GM12878 (cell line): ENCODE results near the gene FGF12. TPM values are rescaled to one million over a fixed set of nuclear protein-coding genes. Genes with fewer than 3 reads are reported as not detected.

Source experiments
- ATAC-seq: fragments of 200-7000 bp; cut with Tn5 transposase; 3 replicates; pipeline ENCODE4 v1.9.1; 2020; ENCODE audit warnings: mild to moderate bottlenecking, moderate library complexity
- BruUV-seq: library from RNA; stranded (reverse); fragments of 400-500 nt; replicated peaks from 2 replicates; lab custom pipeline; 2021; lab: Mats Ljungman, UMichigan
- CTCF ChIA-PET: fragments of 300-600 bp; sonication (Branson Sonifier 250); formaldehyde crosslinking; extraction: SDS; loops from one replicate; lab custom pipeline; 2021; ENCODE audit warnings: inconsistent platforms; lab: Yijun Ruan, JAX
- POLR2A ChIA-PET: fragments of 350-600 bp; formaldehyde crosslinking; extraction: SDS; loops from one replicate; lab custom pipeline; 2021; ENCODE audit warnings: inconsistent platforms; lab: Charles Lee
- RAD21 ChIA-PET: fragments of 300-600 bp; sonication (Branson Sonifier 250); formaldehyde crosslinking; loops from one replicate; lab custom pipeline; 2023; ENCODE audit warnings: antibody characterized with exemption; ENCODE audit not compliant: unreplicated experiment; lab: Charles Lee
- SMC1A ChIA-PET: fragments of 300-600 bp; sonication (Branson Sonifier 250); formaldehyde crosslinking; loops from one replicate; lab custom pipeline; 2023; ENCODE audit not compliant: unreplicated experiment, uncharacterized antibody; lab: Charles Lee
- DNase-seq: peaks from one replicate; pipeline ENCODE4 v3.0.0-alpha.2; 2011; ENCODE audit warnings: low read depth, low spot score
- FAIRE-seq: peaks from 3 replicates; lab custom pipeline; 2011; peaks lifted over from hg19 to GRCh38; lab: Jason Lieb, UNC
- H2AFZ ChIP-seq: 2 replicates; pipeline ENCODE4 v1.6.0; 2011; ENCODE audit warnings: low read depth, low read length, control low read depth; ENCODE audit not compliant: control insufficient read depth
- H3K27ac ChIP-seq: 2 replicates; pipeline ENCODE4 v1.5.1; 2011; ENCODE audit warnings: control low read depth; ENCODE audit not compliant: control insufficient read depth, insufficient read depth
- H3K27me3 ChIP-seq, 2 experiments: replicated peaks in 1 of 2; 2 replicates each; pipeline versions ENCODE4 v1.6.0 to v1.6.1; 2011; ENCODE audit warnings: low read length in 1 of 2; ENCODE audit not compliant: control insufficient read depth in 2 of 2, insufficient read depth in 2 of 2
- H3K36me3 ChIP-seq, 2 experiments: 2 replicates each; pipeline ENCODE4 v1.5.1; 2011; ENCODE audit warnings: low read length in 1 of 2; ENCODE audit not compliant: control insufficient read depth in 2 of 2, insufficient read depth in 2 of 2
- H3K4me1 ChIP-seq: 2 replicates; pipeline ENCODE4 v1.6.1; 2011; ENCODE audit warnings: mild to moderate bottlenecking, low read length, moderate library complexity, mixed read lengths; ENCODE audit not compliant: control insufficient read depth, insufficient read depth
- H3K4me2 ChIP-seq: 2 replicates; pipeline ENCODE4 v1.6.0; 2011; ENCODE audit warnings: control low read depth; ENCODE audit not compliant: control insufficient read depth, insufficient read depth
- H3K4me3 ChIP-seq: fragments of 200-600 bp; sonication (generic); 2 replicates; pipeline ENCODE4 v1.5.1; 2016
- H3K79me2 ChIP-seq: 2 replicates; pipeline ENCODE4 v1.6.0; 2011; ENCODE audit warnings: low read length; ENCODE audit not compliant: control insufficient read depth, insufficient read depth
- H3K9ac ChIP-seq: 2 replicates; pipeline ENCODE4 v1.8.0; 2011; ENCODE audit warnings: low read length, control low read depth, mixed read lengths; ENCODE audit not compliant: control insufficient read depth, insufficient read depth
- H3K9me3 ChIP-seq: replicated peaks from 3 replicates; pipeline ENCODE4 v1.5.1; 2011; ENCODE audit warnings: mild to moderate bottlenecking, low read length; ENCODE audit not compliant: control insufficient read depth, insufficient read depth
- H4K20me1 ChIP-seq: 2 replicates; pipeline ENCODE4 v1.6.0; 2011; ENCODE audit not compliant: control insufficient read depth, insufficient read depth
- BCL11A ChIP-seq: IDR thresholded peaks from 2 replicates; pipeline ENCODE4 v1.6.1; 2011; ENCODE audit warnings: low read depth, low read length
- BHLHE40 ChIP-seq, 2 experiments: fragments of 450-650 bp in 1 of 2; IDR thresholded peaks; 2 replicates each; pipeline ENCODE4 v1.6.1; 2011 to 2017; ENCODE audit warnings: low read depth in 2 of 2, borderline replicate concordance in 1 of 2, improper control_type of control experiment in 1 of 2, low read length in 1 of 2, mild to moderate bottlenecking in 1 of 2
- CBX3 ChIP-seq: fragments of 200-600 bp; sonication (generic); IDR thresholded peaks from 2 replicates; pipeline ENCODE4 v1.6.1; 2016; ENCODE audit warnings: low read depth, borderline replicate concordance
- CHD2 ChIP-seq: IDR thresholded peaks from 2 replicates; pipeline ENCODE4 v1.6.1; 2011; ENCODE audit warnings: low read depth, low read length, improper control_type of control experiment, borderline replicate concordance
- ELK1 ChIP-seq: IDR thresholded peaks from 2 replicates; pipeline ENCODE4 v1.6.1; 2012; ENCODE audit warnings: low read depth, low read length, improper control_type of control experiment
- FOXM1 ChIP-seq: IDR thresholded peaks from 2 replicates; pipeline ENCODE4 v1.6.1; 2012; ENCODE audit warnings: low read depth, mild to moderate bottlenecking, inconsistent platforms, low read length, moderate library complexity
- GATAD2B ChIP-seq: fragments of 450-650 bp; conservative IDR thresholded peaks from 2 replicates; pipeline ENCODE4 v1.6.1; 2017; ENCODE audit warnings: low read depth, mild to moderate bottlenecking, moderate library complexity
- JUNB ChIP-seq: IDR thresholded peaks from 2 replicates; pipeline ENCODE4 v1.6.1; 2016; ENCODE audit warnings: antibody characterized with exemption, mild to moderate bottlenecking
- MYC ChIP-seq: IDR thresholded peaks from 2 replicates; pipeline ENCODE4 v1.6.1; 2011; ENCODE audit warnings: mild to moderate bottlenecking, low read length, moderate library complexity, inconsistent platforms; ENCODE audit not compliant: insufficient read depth, insufficient replicate concordance, insufficient read length, severe bottlenecking
- NFIC ChIP-seq: IDR thresholded peaks from 2 replicates; pipeline ENCODE4 v1.6.1; 2012; ENCODE audit warnings: low read depth, mild to moderate bottlenecking, inconsistent platforms, low read length, moderate library complexity
- SREBF1 ChIP-seq: IDR thresholded peaks from 2 replicates; pipeline ENCODE4 v1.6.1; 2012; ENCODE audit warnings: mild to moderate bottlenecking, low read length
- ZBTB4 ChIP-seq: fragments of 450-650 bp; formaldehyde crosslinking; IDR thresholded peaks from 2 replicates; pipeline ENCODE4 v1.4.0; 2022; ENCODE audit warnings: mild to moderate bottlenecking, moderate library complexity
- WGBS: methylation state at CpG from one replicate; pipeline ENCODE4 v1.1.6; 2016; ENCODE audit warnings: low lambda C conversion rate; ENCODE audit not compliant: insufficient replicate concordance, insufficient coverage; ENCODE audit errors: missing lambda C conversion rate; 5-methylcytosine and 5-hydroxymethylcytosine counted together
- in situ Hi-C: fragments of 300-500 bp; cut with MboI; formaldehyde crosslinking; loops from 9 replicates; pipeline ENCODE4 v1.14.3; 2018; ENCODE audit warnings: mixed read lengths
- intact Hi-C: fragments of 100-400 bp; cut with micrococcal nuclease; formaldehyde crosslinking; loops from one replicate; pipeline ENCODE4 v1.14.2; 2022; ENCODE audit not compliant: unreplicated experiment
- polyA plus RNA-seq, 11 experiments: library from polyadenylated mRNA; depleted of rRNA in 4 of 11; unstranded in 6 of 11; stranded (reverse) in 5 of 11; fragments of >200 nt; fragmentation: Nextera tagmentation in 4 of 11; fragmentation: Illumina TruSeq in 1 of 11; extraction: Ambion mirVana in 4 of 11; extraction: Trizol in 1 of 11; gene quantifications; 1 replicate in 1 of 11; 2 replicates in 10 of 11; pipeline versions ENCODE4 v1.2.1 to v1.2.3, GENCODE V29; 2011 to 2016; ENCODE audit warnings: inconsistent platforms in 2 of 11, missing spikeins in 2 of 11, low read depth in 1 of 11
- total RNA-seq, 4 experiments: library from RNA; depleted of rRNA in 3 of 4; stranded (reverse); fragments of >200 nt in 3 of 4; fragmentation: Illumina TruSeq in 1 of 4; extraction: Trizol in 1 of 4; gene quantifications; 2 replicates each; pipeline versions ENCODE4 v1.2.1 to v1.2.3, GENCODE V29; 2013 to 2021
- TF ChIP-seq, protein P1 (sequence below): fragments of 450-650 bp; IDR thresholded peaks from 2 replicates; pipeline ENCODE4 v1.6.1; 2017; ENCODE audit warnings: mild to moderate bottlenecking, moderate library complexity
- TF ChIP-seq, protein P2 (sequence below): fragments of 450-650 bp; IDR thresholded peaks from 2 replicates; pipeline ENCODE4 v1.6.1; 2017; ENCODE audit warnings: mild to moderate bottlenecking

FGF12 gene
- total and polyA plus RNA-seq, 10 of the 15 experiments (the other 5 are each of a cell fraction or from before 2014, with no cell fraction given): 0.03 to 0.43 (median 0.13) TPM; not detected in 7

GRCh38 chr3:192273697-192274010 lies 453.7 kb downstream of the FGF12 start:
- ChIA-PET CTCF (no interaction called here), RAD21 (no interaction called here), POLR2A (no interaction called here), SMC1A (no interaction called here)
- H3K36me3 ChIP-seq: no peaks in the 10 kb centered on the region
- no peaks in the 10 kb centered on the region for H3K79me2 ChIP-seq
- FAIRE-seq: no peak
- in situ Hi-C loops (no loop called here), intact Hi-C loops (no loop called here)
- no peaks in the 10 kb centered on the region for H3K4me1 ChIP-seq
- H3K9me3 ChIP-seq: no peaks in the 10 kb centered on the region
- H4K20me1 ChIP-seq: no peaks in the 10 kb centered on the region
- DNase-seq: no peak
- no peak overlapping the region for H3K9ac ChIP-seq
- no TSS peak for BruUV-seq
- ATAC-seq: no peak
- no peaks in the 10 kb centered on the region; a peak in 1 of 4 replicates for H3K27me3 ChIP-seq
- no peak overlapping the region for H3K4me3 ChIP-seq
- H3K4me2 ChIP-seq: no peak overlapping the region
- no peak overlapping the region for H2AFZ ChIP-seq
- H3K27ac ChIP-seq: no peak overlapping the region
- WGBS: 19% methylated on average over 3 of the region's 3 CpGs
- TF ChIP-seq CHD2 (no peak), MYC (no peak), ZBTB4 (no peak), JUNB (no peak), GATAD2B (no peak), BCL11A (no peak), NFIC (no peak), BHLHE40 (IDR thresholded peaks at IDR 0.05; ENCODE audit: borderline replicate concordance in 1 of 2, low read depth in 2 of 2, low read length in 1 of 2) (no peak), CBX3 (no peak), ELK1 (no peak), SREBF1 (no peak), FOXM1 (no peak)
- TF ChIP-seq, protein P1, sequence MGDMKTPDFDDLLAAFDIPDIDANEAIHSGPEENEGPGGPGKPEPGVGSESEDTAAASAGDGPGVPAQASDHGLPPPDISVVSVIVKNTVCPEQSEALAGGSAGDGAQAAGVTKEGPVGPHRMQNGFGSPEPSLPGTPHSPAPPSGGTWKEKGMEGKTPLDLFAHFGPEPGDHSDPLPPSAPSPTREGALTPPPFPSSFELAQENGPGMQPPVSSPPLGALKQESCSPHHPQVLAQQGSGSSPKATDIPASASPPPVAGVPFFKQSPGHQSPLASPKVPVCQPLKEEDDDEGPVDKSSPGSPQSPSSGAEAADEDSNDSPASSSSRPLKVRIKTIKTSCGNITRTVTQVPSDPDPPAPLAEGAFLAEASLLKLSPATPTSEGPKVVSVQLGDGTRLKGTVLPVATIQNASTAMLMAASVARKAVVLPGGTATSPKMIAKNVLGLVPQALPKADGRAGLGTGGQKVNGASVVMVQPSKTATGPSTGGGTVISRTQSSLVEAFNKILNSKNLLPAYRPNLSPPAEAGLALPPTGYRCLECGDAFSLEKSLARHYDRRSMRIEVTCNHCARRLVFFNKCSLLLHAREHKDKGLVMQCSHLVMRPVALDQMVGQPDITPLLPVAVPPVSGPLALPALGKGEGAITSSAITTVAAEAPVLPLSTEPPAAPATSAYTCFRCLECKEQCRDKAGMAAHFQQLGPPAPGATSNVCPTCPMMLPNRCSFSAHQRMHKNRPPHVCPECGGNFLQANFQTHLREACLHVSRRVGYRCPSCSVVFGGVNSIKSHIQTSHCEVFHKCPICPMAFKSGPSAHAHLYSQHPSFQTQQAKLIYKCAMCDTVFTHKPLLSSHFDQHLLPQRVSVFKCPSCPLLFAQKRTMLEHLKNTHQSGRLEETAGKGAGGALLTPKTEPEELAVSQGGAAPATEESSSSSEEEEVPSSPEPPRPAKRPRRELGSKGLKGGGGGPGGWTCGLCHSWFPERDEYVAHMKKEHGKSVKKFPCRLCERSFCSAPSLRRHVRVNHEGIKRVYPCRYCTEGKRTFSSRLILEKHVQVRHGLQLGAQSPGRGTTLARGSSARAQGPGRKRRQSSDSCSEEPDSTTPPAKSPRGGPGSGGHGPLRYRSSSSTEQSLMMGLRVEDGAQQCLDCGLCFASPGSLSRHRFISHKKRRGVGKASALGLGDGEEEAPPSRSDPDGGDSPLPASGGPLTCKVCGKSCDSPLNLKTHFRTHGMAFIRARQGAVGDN: no peak
- TF ChIP-seq, protein P2, sequence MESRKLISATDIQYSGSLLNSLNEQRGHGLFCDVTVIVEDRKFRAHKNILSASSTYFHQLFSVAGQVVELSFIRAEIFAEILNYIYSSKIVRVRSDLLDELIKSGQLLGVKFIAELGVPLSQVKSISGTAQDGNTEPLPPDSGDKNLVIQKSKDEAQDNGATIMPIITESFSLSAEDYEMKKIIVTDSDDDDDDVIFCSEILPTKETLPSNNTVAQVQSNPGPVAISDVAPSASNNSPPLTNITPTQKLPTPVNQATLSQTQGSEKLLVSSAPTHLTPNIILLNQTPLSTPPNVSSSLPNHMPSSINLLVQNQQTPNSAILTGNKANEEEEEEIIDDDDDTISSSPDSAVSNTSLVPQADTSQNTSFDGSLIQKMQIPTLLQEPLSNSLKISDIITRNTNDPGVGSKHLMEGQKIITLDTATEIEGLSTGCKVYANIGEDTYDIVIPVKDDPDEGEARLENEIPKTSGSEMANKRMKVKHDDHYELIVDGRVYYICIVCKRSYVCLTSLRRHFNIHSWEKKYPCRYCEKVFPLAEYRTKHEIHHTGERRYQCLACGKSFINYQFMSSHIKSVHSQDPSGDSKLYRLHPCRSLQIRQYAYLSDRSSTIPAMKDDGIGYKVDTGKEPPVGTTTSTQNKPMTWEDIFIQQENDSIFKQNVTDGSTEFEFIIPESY: no peak
